WTC11 (cell line): Measurements from ENCODE around the gene ULK4. TPM values are rescaled to one million over a fixed set of nuclear protein-coding genes. Genes with fewer than 3 reads are reported as not detected.

Source experiments
- ATAC-seq: fragments of 200-7000 bp; cut with Tn5 transposase; 2 replicates; pipeline ENCODE4 v1.10.0; 2021; ENCODE audit warnings: mild to moderate bottlenecking, moderate library complexity
- CTCF ChIA-PET: fragments of 300-600 bp; sonication (Branson Sonifier 250); formaldehyde crosslinking; loops from one replicate; lab custom pipeline; 2021; ENCODE audit warnings: antibody characterized with exemption; lab: Charles Lee
- POLR2A ChIA-PET: fragments of 350-600 bp; sonication (Branson Sonifier 250); formaldehyde crosslinking; loops from one replicate; lab custom pipeline; 2021; ENCODE audit warnings: antibody characterized with exemption; lab: Charles Lee
- DNase-seq: peaks from one replicate; pipeline ENCODE4 v3.0.0; 2021; ENCODE audit warnings: low spot score
- H3K27ac Mint-ChIP-seq: 2 replicates; pipeline ENCODE4 v1.8.0; 2021; ENCODE audit warnings: mixed read lengths
- H3K27me3 Mint-ChIP-seq: 2 replicates; pipeline ENCODE4 v1.8.0; 2021; ENCODE audit warnings: low read depth, mild to moderate bottlenecking, moderate library complexity, mixed read lengths
- H3K36me3 Mint-ChIP-seq: 2 replicates; pipeline ENCODE4 v1.8.0; 2021; ENCODE audit warnings: mixed read lengths
- H3K4me1 Mint-ChIP-seq: 2 replicates; pipeline ENCODE4 v1.8.0; 2022; ENCODE audit warnings: mixed read lengths
- H3K4me3 Mint-ChIP-seq: 2 replicates; pipeline ENCODE4 v1.8.0; 2021; ENCODE audit warnings: mild to moderate bottlenecking, moderate library complexity, mixed read lengths
- H3K9me3 Mint-ChIP-seq: 2 replicates; pipeline ENCODE4 v1.8.0; 2021; ENCODE audit warnings: mixed read lengths
- CBFB ChIP-seq: sonication (generic); formaldehyde crosslinking; IDR thresholded peaks from 2 replicates; pipeline ENCODE4 v1.8.1; 2022; ENCODE audit warnings: mild to moderate bottlenecking, low read depth, missing genetic modification reagents
- HMGA2 ChIP-seq: fragments of 250-450 bp; sonication (Bioruptor Pico); IDR thresholded peaks from 2 replicates; pipeline ENCODE4 v1.4.0; 2021; ENCODE audit warnings: mild to moderate bottlenecking, moderate library complexity
- IRF2 ChIP-seq: sonication (generic); formaldehyde crosslinking; IDR thresholded peaks from 2 replicates; pipeline ENCODE4 v1.8.0; 2022; ENCODE audit warnings: low read depth, missing genetic modification reagents, borderline replicate concordance
- MXD4 ChIP-seq: fragments of 250-450 bp; sonication (Bioruptor Pico); IDR thresholded peaks from 2 replicates; pipeline ENCODE4 v1.8.0; 2021; ENCODE audit warnings: mild to moderate bottlenecking, moderate library complexity, borderline replicate concordance
- NFATC4 ChIP-seq: fragments of 250-450 bp; sonication (Bioruptor Pico); IDR thresholded peaks from 2 replicates; pipeline ENCODE4 v1.9.0; 2021; ENCODE audit warnings: mild to moderate bottlenecking
- OVOL2 ChIP-seq: fragments of 250-450 bp; sonication (Bioruptor Pico); IDR thresholded peaks from 2 replicates; pipeline ENCODE4 v1.9.0; 2021; ENCODE audit warnings: mild to moderate bottlenecking, borderline replicate concordance
- SMAD3 ChIP-seq: sonication (generic); formaldehyde crosslinking; IDR thresholded peaks from 2 replicates; pipeline ENCODE4 v1.8.0; 2022; ENCODE audit warnings: missing genetic modification reagents, mild to moderate bottlenecking, borderline replicate concordance
- TCF7 ChIP-seq: sonication (generic); formaldehyde crosslinking; IDR thresholded peaks from 2 replicates; pipeline ENCODE4 v1.8.0; 2022; ENCODE audit warnings: mild to moderate bottlenecking, low read depth, missing genetic modification reagents, moderate library complexity
- TEAD1 ChIP-seq: sonication (generic); formaldehyde crosslinking; IDR thresholded peaks from 2 replicates; pipeline ENCODE4 v1.8.0; 2022; ENCODE audit warnings: mild to moderate bottlenecking, missing genetic modification reagents
- TP53 ChIP-seq: sonication (generic); formaldehyde crosslinking; IDR thresholded peaks from 2 replicates; pipeline ENCODE4 v1.8.1; 2023; ENCODE audit warnings: mild to moderate bottlenecking, missing genetic modification reagents
- ZNF138 ChIP-seq: sonication (generic); formaldehyde crosslinking; conservative IDR thresholded peaks from 2 replicates; pipeline ENCODE4 v1.8.1; 2022; ENCODE audit warnings: mild to moderate bottlenecking, moderate library complexity, missing genetic modification reagents
- ZNF219 ChIP-seq: sonication (generic); formaldehyde crosslinking; IDR thresholded peaks from 2 replicates; pipeline ENCODE4 v1.8.0; 2023; ENCODE audit warnings: missing genetic modification reagents, mild to moderate bottlenecking, borderline replicate concordance
- ZNF317 ChIP-seq: sonication (generic); formaldehyde crosslinking; IDR thresholded peaks from 2 replicates; pipeline ENCODE4 v1.8.1; 2023; ENCODE audit warnings: low read depth, mild to moderate bottlenecking, moderate library complexity, missing genetic modification reagents, borderline replicate concordance
- ZNF416 ChIP-seq: fragments of 250-450 bp; sonication (Bioruptor Pico); IDR thresholded peaks from 2 replicates; pipeline ENCODE4 v1.9.0; 2021; ENCODE audit warnings: mild to moderate bottlenecking, inconsistent platforms
- total RNA-seq: library from RNA; stranded (reverse); gene quantifications from 3 replicates; pipeline ENCODE4 v1.2.3, GENCODE V29; 2021
- TF ChIP-seq, protein P1 (sequence below): sonication (generic); formaldehyde crosslinking; IDR thresholded peaks from 2 replicates; pipeline ENCODE4 v1.8.1; 2023; ENCODE audit warnings: mild to moderate bottlenecking, moderate library complexity, missing genetic modification reagents
- TF ChIP-seq, protein P2 (sequence below): sonication (generic); formaldehyde crosslinking; IDR thresholded peaks from 2 replicates; pipeline ENCODE4 v1.8.1; 2023; ENCODE audit warnings: mild to moderate bottlenecking, missing genetic modification reagents, moderate library complexity
- TF ChIP-seq, protein P3 (sequence below): sonication (generic); formaldehyde crosslinking; IDR thresholded peaks from 2 replicates; pipeline ENCODE4 v1.8.1; 2022; ENCODE audit warnings: missing genetic modification reagents, borderline replicate concordance
- TF ChIP-seq, protein P4 (sequence below): fragments of 250-450 bp; sonication (Bioruptor Pico); IDR thresholded peaks from 2 replicates; pipeline ENCODE4 v1.9.0; 2021; ENCODE audit warnings: mild to moderate bottlenecking, borderline replicate concordance
- TF ChIP-seq, protein P5 (sequence below): fragments of 250-450 bp; sonication (Bioruptor Pico); IDR thresholded peaks from 2 replicates; pipeline ENCODE4 v1.9.0; 2021; ENCODE audit warnings: moderate library complexity, mild to moderate bottlenecking, inconsistent platforms, borderline replicate concordance
- TF ChIP-seq, protein P6 (sequence below): sonication (generic); formaldehyde crosslinking; IDR thresholded peaks from 2 replicates; pipeline ENCODE4 v1.8.1; 2023; ENCODE audit warnings: mild to moderate bottlenecking, missing genetic modification reagents
- TF ChIP-seq, protein P7 (sequence below): sonication (generic); formaldehyde crosslinking; conservative IDR thresholded peaks from 2 replicates; pipeline ENCODE4 v1.8.1; 2022; ENCODE audit warnings: mild to moderate bottlenecking, missing genetic modification reagents

The ULK4 gene
- total RNA-seq, 1 experiment from 2014 or later = 9.2 TPM

DNA sequence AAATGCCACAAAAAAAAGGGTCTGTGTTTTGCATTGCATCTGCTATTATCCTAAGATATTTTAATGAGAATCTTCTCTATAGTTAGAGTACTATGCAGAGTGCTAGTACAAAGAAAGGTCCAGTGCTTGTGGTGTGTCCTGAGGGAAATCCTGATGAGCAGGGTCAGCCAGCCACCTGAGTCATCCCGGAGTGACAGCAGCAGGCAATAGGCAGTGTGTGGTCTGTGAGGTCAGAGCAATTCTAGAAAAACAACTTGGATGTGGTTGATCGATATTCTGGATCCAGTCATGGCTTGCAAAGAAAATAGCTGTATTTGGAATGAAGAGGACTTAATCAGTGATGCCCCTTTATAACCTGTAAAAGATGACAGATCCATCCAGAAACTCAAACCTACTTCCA, 643.4 kb downstream of the ULK4 start (continued):
- TF ChIP-seq, protein P1, sequence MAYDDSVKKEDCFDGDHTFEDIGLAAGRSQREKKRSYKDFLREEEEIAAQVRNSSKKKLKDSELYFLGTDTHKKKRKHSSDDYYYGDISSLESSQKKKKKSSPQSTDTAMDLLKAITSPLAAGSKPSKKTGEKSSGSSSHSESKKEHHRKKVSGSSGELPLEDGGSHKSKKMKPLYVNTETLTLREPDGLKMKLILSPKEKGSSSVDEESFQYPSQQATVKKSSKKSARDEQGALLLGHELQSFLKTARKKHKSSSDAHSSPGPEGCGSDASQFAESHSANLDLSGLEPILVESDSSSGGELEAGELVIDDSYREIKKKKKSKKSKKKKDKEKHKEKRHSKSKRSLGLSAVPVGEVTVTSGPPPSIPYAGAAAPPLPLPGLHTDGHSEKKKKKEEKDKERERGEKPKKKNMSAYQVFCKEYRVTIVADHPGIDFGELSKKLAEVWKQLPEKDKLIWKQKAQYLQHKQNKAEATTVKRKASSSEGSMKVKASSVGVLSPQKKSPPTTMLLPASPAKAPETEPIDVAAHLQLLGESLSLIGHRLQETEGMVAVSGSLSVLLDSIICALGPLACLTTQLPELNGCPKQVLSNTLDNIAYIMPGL = no peak
- TF ChIP-seq, all 79 proteins: peak for 0

DNA sequence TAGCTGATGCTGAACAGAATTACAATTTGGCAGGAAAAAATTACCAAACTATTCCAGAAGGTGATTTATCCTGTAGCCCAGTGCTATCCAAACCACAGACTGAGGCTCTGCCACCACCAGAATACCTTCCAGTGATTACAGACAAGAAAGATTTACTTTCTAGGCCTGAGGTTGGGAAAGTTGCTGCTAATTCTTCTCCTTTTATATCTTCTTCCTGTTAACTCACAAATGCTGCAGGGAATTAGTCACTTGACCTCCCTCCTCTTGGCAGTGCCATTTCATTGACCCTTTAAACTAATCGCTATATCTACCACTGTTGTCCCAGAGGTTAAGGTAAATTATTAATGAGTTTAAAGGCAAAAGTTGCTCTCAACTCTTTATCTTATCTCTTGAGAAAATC, 644.2 kb downstream of the ULK4 start:
- peaks cover 3% of the 10 kb centered on the region; the same call in 1 of the 2 replicates for H3K27me3 Mint-ChIP-seq
- TF ChIP-seq ZNF138 (CRISPR knock-in tag) = no peak
- TF ChIP-seq, protein P2, sequence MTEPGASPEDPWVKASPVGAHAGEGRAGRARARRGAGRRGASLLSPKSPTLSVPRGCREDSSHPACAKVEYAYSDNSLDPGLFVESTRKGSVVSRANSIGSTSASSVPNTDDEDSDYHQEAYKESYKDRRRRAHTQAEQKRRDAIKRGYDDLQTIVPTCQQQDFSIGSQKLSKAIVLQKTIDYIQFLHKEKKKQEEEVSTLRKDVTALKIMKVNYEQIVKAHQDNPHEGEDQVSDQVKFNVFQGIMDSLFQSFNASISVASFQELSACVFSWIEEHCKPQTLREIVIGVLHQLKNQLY (CRISPR knock-in tag) = no peak
- no peak for TF ChIP-seq SMAD3
- TF ChIP-seq, protein P3, sequence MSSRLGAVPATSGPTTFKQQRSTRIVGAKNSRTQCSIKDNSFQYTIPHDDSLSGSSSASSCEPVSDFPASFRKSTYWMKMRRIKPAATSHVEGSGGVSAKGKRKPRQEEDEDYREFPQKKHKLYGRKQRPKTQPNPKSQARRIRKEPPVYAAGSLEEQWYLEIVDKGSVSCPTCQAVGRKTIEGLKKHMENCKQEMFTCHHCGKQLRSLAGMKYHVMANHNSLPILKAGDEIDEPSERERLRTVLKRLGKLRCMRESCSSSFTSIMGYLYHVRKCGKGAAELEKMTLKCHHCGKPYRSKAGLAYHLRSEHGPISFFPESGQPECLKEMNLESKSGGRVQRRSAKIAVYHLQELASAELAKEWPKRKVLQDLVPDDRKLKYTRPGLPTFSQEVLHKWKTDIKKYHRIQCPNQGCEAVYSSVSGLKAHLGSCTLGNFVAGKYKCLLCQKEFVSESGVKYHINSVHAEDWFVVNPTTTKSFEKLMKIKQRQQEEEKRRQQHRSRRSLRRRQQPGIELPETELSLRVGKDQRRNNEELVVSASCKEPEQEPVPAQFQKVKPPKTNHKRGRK (CRISPR knock-in tag) = no peak
- TF ChIP-seq, protein P4, sequence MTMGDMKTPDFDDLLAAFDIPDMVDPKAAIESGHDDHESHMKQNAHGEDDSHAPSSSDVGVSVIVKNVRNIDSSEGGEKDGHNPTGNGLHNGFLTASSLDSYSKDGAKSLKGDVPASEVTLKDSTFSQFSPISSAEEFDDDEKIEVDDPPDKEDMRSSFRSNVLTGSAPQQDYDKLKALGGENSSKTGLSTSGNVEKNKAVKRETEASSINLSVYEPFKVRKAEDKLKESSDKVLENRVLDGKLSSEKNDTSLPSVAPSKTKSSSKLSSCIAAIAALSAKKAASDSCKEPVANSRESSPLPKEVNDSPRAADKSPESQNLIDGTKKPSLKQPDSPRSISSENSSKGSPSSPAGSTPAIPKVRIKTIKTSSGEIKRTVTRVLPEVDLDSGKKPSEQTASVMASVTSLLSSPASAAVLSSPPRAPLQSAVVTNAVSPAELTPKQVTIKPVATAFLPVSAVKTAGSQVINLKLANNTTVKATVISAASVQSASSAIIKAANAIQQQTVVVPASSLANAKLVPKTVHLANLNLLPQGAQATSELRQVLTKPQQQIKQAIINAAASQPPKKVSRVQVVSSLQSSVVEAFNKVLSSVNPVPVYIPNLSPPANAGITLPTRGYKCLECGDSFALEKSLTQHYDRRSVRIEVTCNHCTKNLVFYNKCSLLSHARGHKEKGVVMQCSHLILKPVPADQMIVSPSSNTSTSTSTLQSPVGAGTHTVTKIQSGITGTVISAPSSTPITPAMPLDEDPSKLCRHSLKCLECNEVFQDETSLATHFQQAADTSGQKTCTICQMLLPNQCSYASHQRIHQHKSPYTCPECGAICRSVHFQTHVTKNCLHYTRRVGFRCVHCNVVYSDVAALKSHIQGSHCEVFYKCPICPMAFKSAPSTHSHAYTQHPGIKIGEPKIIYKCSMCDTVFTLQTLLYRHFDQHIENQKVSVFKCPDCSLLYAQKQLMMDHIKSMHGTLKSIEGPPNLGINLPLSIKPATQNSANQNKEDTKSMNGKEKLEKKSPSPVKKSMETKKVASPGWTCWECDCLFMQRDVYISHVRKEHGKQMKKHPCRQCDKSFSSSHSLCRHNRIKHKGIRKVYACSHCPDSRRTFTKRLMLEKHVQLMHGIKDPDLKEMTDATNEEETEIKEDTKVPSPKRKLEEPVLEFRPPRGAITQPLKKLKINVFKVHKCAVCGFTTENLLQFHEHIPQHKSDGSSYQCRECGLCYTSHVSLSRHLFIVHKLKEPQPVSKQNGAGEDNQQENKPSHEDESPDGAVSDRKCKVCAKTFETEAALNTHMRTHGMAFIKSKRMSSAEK = no peak
- no peak for TF ChIP-seq IRF2 (CRISPR knock-in tag)
- TF ChIP-seq HMGA2 = no peak
- TF ChIP-seq, protein P5, sequence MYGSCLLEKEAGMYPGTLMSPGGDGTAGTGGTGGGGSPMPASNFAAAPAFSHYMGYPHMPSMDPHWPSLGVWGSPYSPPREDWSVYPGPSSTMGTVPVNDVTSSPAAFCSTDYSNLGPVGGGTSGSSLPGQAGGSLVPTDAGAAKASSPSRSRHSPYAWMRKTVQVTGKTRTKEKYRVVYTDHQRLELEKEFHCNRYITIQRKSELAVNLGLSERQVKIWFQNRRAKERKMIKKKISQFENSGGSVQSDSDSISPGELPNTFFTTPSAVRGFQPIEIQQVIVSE = no peak
- no peak for TF ChIP-seq TCF7 (CRISPR knock-in tag)
- TF ChIP-seq TP53 = no peak
- no peak for TF ChIP-seq OVOL2 (CRISPR knock-in tag)
- TF ChIP-seq, protein P6, sequence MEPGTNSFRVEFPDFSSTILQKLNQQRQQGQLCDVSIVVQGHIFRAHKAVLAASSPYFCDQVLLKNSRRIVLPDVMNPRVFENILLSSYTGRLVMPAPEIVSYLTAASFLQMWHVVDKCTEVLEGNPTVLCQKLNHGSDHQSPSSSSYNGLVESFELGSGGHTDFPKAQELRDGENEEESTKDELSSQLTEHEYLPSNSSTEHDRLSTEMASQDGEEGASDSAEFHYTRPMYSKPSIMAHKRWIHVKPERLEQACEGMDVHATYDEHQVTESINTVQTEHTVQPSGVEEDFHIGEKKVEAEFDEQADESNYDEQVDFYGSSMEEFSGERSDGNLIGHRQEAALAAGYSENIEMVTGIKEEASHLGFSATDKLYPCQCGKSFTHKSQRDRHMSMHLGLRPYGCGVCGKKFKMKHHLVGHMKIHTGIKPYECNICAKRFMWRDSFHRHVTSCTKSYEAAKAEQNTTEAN = no peak
- no peak for TF ChIP-seq MXD4 (CRISPR knock-in tag)
- TF ChIP-seq, protein P7, sequence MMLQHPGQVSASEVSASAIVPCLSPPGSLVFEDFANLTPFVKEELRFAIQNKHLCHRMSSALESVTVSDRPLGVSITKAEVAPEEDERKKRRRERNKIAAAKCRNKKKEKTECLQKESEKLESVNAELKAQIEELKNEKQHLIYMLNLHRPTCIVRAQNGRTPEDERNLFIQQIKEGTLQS (CRISPR knock-in tag) = no peak
- no peak for TF ChIP-seq NFATC4 (CRISPR knock-in tag)
- no peak for TF ChIP-seq CBFB (CRISPR knock-in tag)
- TF ChIP-seq TEAD1 (CRISPR knock-in tag) = no peak
- TF ChIP-seq ZNF416 (CRISPR knock-in tag) = no peak
- TF ChIP-seq ZNF219 = no peak
- no peak for TF ChIP-seq ZNF317
- H3K27ac Mint-ChIP-seq = no peak overlapping the region
- H3K36me3 Mint-ChIP-seq = no peaks in the 10 kb centered on the region
- H3K4me3 Mint-ChIP-seq = no peak overlapping the region
- ChIA-PET POLR2A (no interaction called here), CTCF (no interaction called here)
- ATAC-seq = no peak
- no peak for DNase-seq
- peaks cover 39% of the 10 kb centered on the region for H3K4me1 Mint-ChIP-seq
- no peaks in the 10 kb centered on the region for H3K9me3 Mint-ChIP-seq
